NCI-H128 (cell line): ENCODE data around the gene OGG1.

Source experiments
- DNase-seq: peaks from one replicate; lab custom pipeline; 2025; ENCODE audit not compliant: unreplicated experiment; lab: John Stamatoyannopoulos, UW

OGG1 gene

GRCh38 chr3:9727041-9727595, 22.6 kb upstream of the OGG1 start:
- DNase-seq = no peak

- DNase-seq = no peak
Measured at GRCh38 chr3:9727743-9728142, 22.0 kb upstream of the OGG1 start.

- DNase-seq = no peak
Measured at GRCh38 chr3:9729419-9729818, 20.3 kb upstream of the OGG1 start.

- no peak for DNase-seq
Measured at GRCh38 chr3:9730657-9731205, 19.0 kb upstream of the OGG1 start.

GRCh38 chr3:9731206-9732079, 18.3 kb upstream of the OGG1 start, which contains the start of gene BRPF1:
BRPF1 (plus strand) TSS chr3:9731735; CDS start chr3:9734141, 2,406 bp downstream.
- DNase-seq = peak; percentile 81

- DNase-seq = no peak
Measured at GRCh38 chr3:9732080-9732739, 17.5 kb upstream of the OGG1 start.

GRCh38 chr3:9732740-9733115, 17.0 kb upstream of the OGG1 start:
- DNase-seq = no peak

- no peak for DNase-seq
Measured at GRCh38 chr3:9736831-9737230, 12.9 kb upstream of the OGG1 start.

GRCh38 chr3:9739181-9739580, 10.6 kb upstream of the OGG1 start:
- DNase-seq = no peak

- no peak for DNase-seq
Measured at GRCh38 chr3:9742560-9742959, 7.2 kb upstream of the OGG1 start.

GRCh38 chr3:9743548-9743947, 6.2 kb upstream of the OGG1 start:
- no peak for DNase-seq

- DNase-seq = no peak
Measured at GRCh38 chr3:9744162-9744561, 5.6 kb upstream of the OGG1 start.

GRCh38 chr3:9745521-9745920, 4.2 kb upstream of the OGG1 start:
- no peak for DNase-seq

GRCh38 chr3:9746330-9746729, 3.4 kb upstream of the OGG1 start:
- DNase-seq = no peak

GRCh38 chr3:9747267-9747666, 2.5 kb upstream of the OGG1 start:
- DNase-seq = no peak

GRCh38 chr3:9748031-9748430, 1.7 kb upstream of the OGG1 start:
- no peak for DNase-seq

GRCh38 chr3:9749296-9749644, 482 bp upstream of the OGG1 start:
- no peak for DNase-seq

- DNase-seq = no peak
Measured at GRCh38 chr3:9750556-9751411, 1.0 kb downstream of the OGG1 start.

- DNase-seq = no peak
Measured at GRCh38 chr3:9754678-9755077, 4.9 kb downstream of the OGG1 start.

GRCh38 chr3:9757427-9757826, 7.7 kb downstream of the OGG1 start:
- DNase-seq = no peak
